HCT116 (cell line): ENCODE measurements around the gene FAM168B. TPM values are rescaled to one million over a fixed set of nuclear protein-coding genes. Genes with fewer than 3 reads are reported as not detected.

Experiments
- ATAC-seq: fragments of 200-7000 bp; cut with Tn5 transposase; 2 replicates; pipeline ENCODE4 v1.9.1; 2020; ENCODE audit warnings: mild to moderate bottlenecking, moderate library complexity
- BruUV-seq: library from RNA; stranded (reverse); fragments of 400-500 nt; replicated peaks from 2 replicates; lab custom pipeline; 2021; lab: Mats Ljungman, UMichigan
- CTCF ChIA-PET: fragments of 300-600 bp; sonication (Branson Sonifier 250); formaldehyde crosslinking; loops from one replicate; lab custom pipeline; 2021; ENCODE audit warnings: antibody characterized with exemption; lab: Charles Lee
- POLR2A ChIA-PET: fragments of 300-600, 350-600 bp; sonication (Branson Sonifier 250); formaldehyde crosslinking; loops from one replicate; lab custom pipeline; 2021; ENCODE audit warnings: antibody characterized with exemption; lab: Charles Lee
- RAD21 ChIA-PET, 2 experiments: fragments of 300-600 bp; sonication (Branson Sonifier 250); formaldehyde crosslinking; loops; one replicate each; lab custom pipeline; 2023; ENCODE audit warnings: low total read pairs in 2 of 2; ENCODE audit not compliant: uncharacterized antibody in 2 of 2, unreplicated experiment in 2 of 2, low non-redundant PET in 1 of 2; lab: Charles Lee
- DNase-seq: peaks from one replicate; pipeline ENCODE4 v3.0.0-alpha.2; 2010; ENCODE audit warnings: low read depth, low spot score
- H2AFZ ChIP-seq: fragments of 200-600 bp; shearing (Covaris generic), sonication (generic); 2 replicates; pipeline ENCODE4 v1.6.1; 2017; ENCODE audit warnings: low read depth, mixed run types, mixed read lengths, antibody characterized with exemption, low read length; ENCODE audit not compliant: poor library complexity, severe bottlenecking
- H3K27ac ChIP-seq: 2 replicates; pipeline ENCODE4 v1.5.1; 2012; ENCODE audit warnings: low read depth, low read length
- H3K27me3 ChIP-seq: fragments of 200-600 bp; sonication (generic); 2 replicates; pipeline ENCODE4 v1.6.1; 2016; ENCODE audit warnings: mixed run types, low read length, mixed read lengths; ENCODE audit not compliant: insufficient read depth
- H3K36me3 ChIP-seq, 2 experiments: fragments of 200-500 bp in 1 of 2; fragments of 200-600 bp in 1 of 2; sonication (Bioruptor generic) in 1 of 2; sonication (generic) in 1 of 2; 2 replicates each; pipeline versions ENCODE4 v1.5.1 to v1.6.1; 2014 to 2016; ENCODE audit warnings: low read length in 2 of 2, inconsistent platforms in 1 of 2, mixed read lengths in 1 of 2, mixed run types in 1 of 2; ENCODE audit not compliant: insufficient read depth in 2 of 2, control insufficient read depth in 1 of 2
- H3K4me1 ChIP-seq, 2 experiments: fragments of 200-600 bp in 1 of 2; sonication (generic) in 1 of 2; 2 replicates each; pipeline versions ENCODE4 v1.5.1 to v1.6.1; 2012 to 2017; ENCODE audit warnings: low read length in 2 of 2, inconsistent platforms in 1 of 2, mild to moderate bottlenecking in 1 of 2, mixed read lengths in 1 of 2, mixed run types in 1 of 2, moderate library complexity in 1 of 2; ENCODE audit not compliant: insufficient read depth in 2 of 2, control insufficient read depth in 1 of 2
- H3K4me2 ChIP-seq: fragments of 200-600 bp; sonication (generic); 2 replicates; pipeline ENCODE4 v1.6.1; 2017; ENCODE audit warnings: mixed run types, low read length, mixed read lengths
- H3K4me3 ChIP-seq, 2 experiments: fragments of 200-600 bp in 1 of 2; sonication (generic) in 1 of 2; replicated peaks in 1 of 2; 2 replicates each; pipeline ENCODE4 v1.5.1; 2011 to 2016; ENCODE audit warnings: low read length in 2 of 2, control low read depth in 1 of 2, low read depth in 1 of 2, mild to moderate bottlenecking in 1 of 2, mixed read lengths in 1 of 2, mixed run types in 1 of 2
- H3K79me2 ChIP-seq: fragments of 200-600 bp; sonication (generic); 2 replicates; pipeline ENCODE4 v1.6.1; 2017; ENCODE audit warnings: mild to moderate bottlenecking, mixed run types, low read length, moderate library complexity, mixed read lengths; ENCODE audit not compliant: insufficient read depth
- H3K9ac ChIP-seq: fragments of 200-600 bp; sonication (generic); 2 replicates; pipeline ENCODE4 v1.6.1; 2016; ENCODE audit warnings: low read length, mixed read lengths
- H3K9me2 ChIP-seq: fragments of 200-600 bp; sonication (generic), shearing (Covaris generic); 2 replicates; pipeline ENCODE4 v1.6.1; 2017; ENCODE audit warnings: mixed run types, mild to moderate bottlenecking, moderate library complexity; ENCODE audit not compliant: insufficient read depth
- H3K9me3 ChIP-seq, 2 experiments: fragments of 200-500 bp in 1 of 2; fragments of 200-600 bp in 1 of 2; sonication (Bioruptor generic) in 1 of 2; sonication (generic) in 1 of 2; 2 replicates each; pipeline ENCODE4 v1.6.1; 2014 to 2017; ENCODE audit warnings: low read length in 2 of 2, mixed read lengths in 2 of 2, inconsistent platforms in 1 of 2, low read depth in 1 of 2, mild to moderate bottlenecking in 1 of 2, mixed run types in 1 of 2, moderate library complexity in 1 of 2; ENCODE audit not compliant: control insufficient read depth in 1 of 2, insufficient read depth in 1 of 2
- H4K20me1 ChIP-seq: fragments of 200-600 bp; sonication (generic), shearing (Covaris generic); 2 replicates; pipeline ENCODE4 v1.6.1; 2017; ENCODE audit warnings: mixed run types, mild to moderate bottlenecking, moderate library complexity; ENCODE audit not compliant: insufficient read depth
- EZH2phosphoT487 ChIP-seq: fragments of 200-600 bp; IDR thresholded peaks from 2 replicates; pipeline ENCODE4 v1.6.1; 2018; ENCODE audit warnings: antibody characterized with exemption, borderline replicate concordance
- JUND ChIP-seq: IDR thresholded peaks from 2 replicates; pipeline ENCODE4 v1.6.1; 2012
- RAD21 ChIP-seq: IDR thresholded peaks from 2 replicates; pipeline ENCODE4 v1.6.1; 2012; ENCODE audit warnings: low read depth, mild to moderate bottlenecking
- REST ChIP-seq: IDR thresholded peaks from 2 replicates; pipeline ENCODE4 v1.6.1; 2012; ENCODE audit warnings: low read depth
- SP1 ChIP-seq: IDR thresholded peaks from 2 replicates; pipeline ENCODE4 v1.6.1; 2012; ENCODE audit warnings: low read depth
- TCF7L2 ChIP-seq: IDR thresholded peaks from 2 replicates; pipeline ENCODE4 v1.7.0; 2011; ENCODE audit warnings: borderline replicate concordance, inconsistent platforms; ENCODE audit not compliant: insufficient read depth, insufficient read length; ENCODE audit errors: extremely low read depth
- YY1 ChIP-seq: IDR thresholded peaks from 2 replicates; pipeline ENCODE4 v1.6.1; 2011; ENCODE audit warnings: low read length, low read depth, moderate library complexity, mild to moderate bottlenecking; ENCODE audit not compliant: insufficient replicate concordance; ENCODE audit errors: extremely low read depth
- intact Hi-C: fragments of 100-400 bp; cut with micrococcal nuclease; formaldehyde crosslinking; loops from 2 replicates; pipeline ENCODE4 v1.10.0; 2022
- total RNA-seq: library from RNA; stranded (reverse); gene quantifications from one replicate; pipeline ENCODE4 v1.2.1, GENCODE V29; 2021; ENCODE audit not compliant: unreplicated experiment

The FAM168B gene
- total RNA-seq, 1 experiment from 2014 or later: 94.5 TPM

- no peak for TF ChIP-seq REST
Measured at GRCh38 chr2:131126436-131126835, 33.2 kb upstream of the FAM168B start (continued).

- peaks cover 32 to 46% of the 10 kb centered on the region in 2 experiments for H3K36me3 ChIP-seq
Measured at GRCh38 chr2:131125195-131125757, 32.0 kb upstream of the FAM168B start.

More at GRCh38 chr2:131125195-131125757, 32.0 kb upstream of the FAM168B start:
- H2AFZ ChIP-seq: no peak overlapping the region
- no peaks in the 10 kb centered on the region for H3K27me3 ChIP-seq
- no peaks in the 10 kb centered on the region for H3K9me2 ChIP-seq
- TF ChIP-seq SP1: no peak
- no peak for TF ChIP-seq YY1
- TF ChIP-seq EZH2phosphoT487: no peak
- no peak for TF ChIP-seq TCF7L2
- no peak for TF ChIP-seq RAD21
- TF ChIP-seq JUND: no peak
- H3K4me1 ChIP-seq: peaks cover 0 to 23% of the 10 kb centered on the region in 2 experiments; a peak in 2 of 4 replicates
- intact Hi-C loops: no loop called here
- H3K79me2 ChIP-seq: peaks cover 41% of the 10 kb centered on the region
- ChIA-PET POLR2A (no interaction called here), RAD21 (no interaction called here), CTCF (no interaction called here)
- H3K4me3 ChIP-seq: no peak overlapping the region
- DNase-seq: no peak
- H3K27ac ChIP-seq: no peak overlapping the region
- no peaks in the 10 kb centered on the region for H4K20me1 ChIP-seq
- no TSS peak for BruUV-seq
- ATAC-seq: no peak
- H3K4me2 ChIP-seq: no peak overlapping the region
- H3K9ac ChIP-seq: no peak overlapping the region
- no peaks in the 10 kb centered on the region for H3K9me3 ChIP-seq
